ENCODE results near the gene TBC1D22A. TPM values are rescaled to one million over a fixed set of nuclear protein-coding genes. Genes with fewer than 3 reads are reported as not detected.
"Not testable (repeated sequence)": the region's sequence is repeated elsewhere in the genome, so short reads cannot be mapped to it uniquely, and the experiment has no call there.

Gene TBC1D22A
- total RNA-seq, 1 donor from 2014 or later, result 20.1 TPM

DNA sequence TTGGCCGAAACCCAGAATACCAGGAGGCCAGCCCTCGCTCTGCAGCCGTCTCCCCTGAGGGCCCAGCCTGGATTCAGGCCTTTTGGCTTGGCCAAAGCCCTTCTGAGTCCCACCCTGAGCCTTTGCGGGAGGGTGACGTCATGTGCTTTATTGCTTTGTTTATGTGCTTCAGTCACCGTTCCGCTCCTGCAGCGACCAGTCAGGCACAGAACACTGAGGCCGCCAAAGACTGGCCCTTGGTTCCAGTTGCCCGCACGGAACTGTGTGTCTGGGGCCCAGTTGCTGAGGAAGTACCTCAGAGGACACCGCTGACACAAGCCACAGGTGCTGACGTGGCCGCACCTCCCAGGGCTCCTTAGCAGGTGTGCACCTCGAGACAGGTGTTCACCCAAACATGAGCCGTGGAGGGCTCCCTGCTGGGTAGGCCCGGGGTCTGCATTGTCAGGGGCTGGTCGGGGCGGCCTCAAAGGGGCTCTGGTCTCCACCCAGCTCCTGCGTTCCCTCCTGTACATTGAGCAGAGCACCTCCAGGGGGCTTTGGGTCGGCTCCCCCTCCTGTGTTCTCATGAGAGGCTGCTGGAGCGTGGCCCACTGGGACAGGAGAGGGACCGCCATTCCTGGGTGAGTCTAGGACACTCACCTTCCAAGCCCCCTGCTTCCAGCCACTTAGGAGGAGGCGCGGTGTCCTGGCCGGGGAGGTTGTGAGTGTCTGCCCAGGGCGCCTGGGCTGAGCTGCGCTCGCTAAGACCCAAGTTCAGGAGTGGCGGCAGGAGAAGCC lies 376.8 kb downstream of the TBC1D22A start:
- intact Hi-C loops (cut with DNase I), result no loop called here
- DNase-seq (ENCODE audit: low spot score), result no peak

DNA sequence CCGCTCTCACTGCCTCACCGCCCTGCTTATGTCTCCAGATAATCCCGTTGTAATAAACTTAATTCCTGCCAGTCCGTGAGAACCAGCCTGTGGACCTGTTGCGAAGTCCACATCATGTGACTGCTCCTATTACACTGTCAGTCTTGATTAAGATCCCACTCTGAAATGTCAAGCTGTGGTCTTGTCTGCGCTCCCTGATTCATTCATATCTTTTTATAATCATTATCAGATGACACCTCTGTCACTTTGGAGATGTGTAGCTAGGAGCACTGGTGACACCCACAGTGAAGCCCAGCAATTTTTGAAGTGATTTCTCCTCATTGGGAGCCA lies 377.3 kb downstream of the TBC1D22A start:
- intact Hi-C loops (cut with DNase I), result no loop called here
- DNase-seq (ENCODE audit: low spot score), result no peak

DNA sequence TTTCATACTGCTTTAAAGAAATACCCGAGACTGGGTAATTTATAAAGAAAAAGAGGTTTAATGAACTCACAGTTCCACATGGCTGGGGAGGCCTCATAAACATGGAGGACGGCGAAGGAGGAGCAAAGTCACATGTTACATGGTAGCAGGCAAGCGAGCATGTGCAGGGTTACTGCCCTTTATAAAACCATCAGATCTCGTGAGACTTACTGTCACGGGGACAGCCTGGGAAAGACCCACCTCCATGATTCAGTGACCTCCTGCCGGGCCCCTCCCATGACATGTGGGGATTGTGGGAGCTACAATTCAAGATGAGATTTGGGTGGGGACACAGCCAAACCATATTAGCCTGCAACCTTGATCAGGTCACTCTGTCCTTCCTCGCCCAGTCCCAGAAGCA lies 378.5 kb downstream of the TBC1D22A start:
- intact Hi-C loops (cut with DNase I); DNase-seq (ENCODE audit: low spot score): not testable (repeated sequence)

DNA sequence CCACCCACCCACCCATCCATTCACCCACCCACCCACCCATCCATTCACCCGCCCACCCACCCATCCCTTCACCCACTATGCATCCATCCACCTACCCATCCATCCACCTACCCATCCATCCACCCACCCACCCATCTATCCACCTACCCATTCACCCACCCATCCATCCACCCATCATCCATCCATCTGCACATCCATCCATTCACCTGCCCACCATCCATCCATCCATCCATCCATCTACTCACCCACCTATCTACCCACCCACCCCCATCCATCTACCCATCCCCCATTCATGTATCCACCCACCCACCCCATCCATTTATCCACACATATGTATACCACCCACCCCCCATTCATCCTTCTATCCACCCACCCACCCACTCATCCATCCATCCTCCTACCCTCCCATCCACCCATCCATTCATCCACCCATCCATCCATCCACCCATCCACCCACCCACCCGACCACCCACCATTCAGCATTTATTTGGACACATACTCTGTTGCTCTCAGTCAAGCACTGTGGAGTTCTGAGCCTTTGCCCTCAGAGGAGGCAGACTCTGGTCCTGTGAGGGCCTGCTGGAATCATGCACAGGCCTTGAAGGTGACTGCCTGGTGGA lies 380.1 kb downstream of the TBC1D22A start:
- intact Hi-C loops (cut with DNase I), result no loop called here
- no peak for DNase-seq (ENCODE audit: low spot score)

DNA sequence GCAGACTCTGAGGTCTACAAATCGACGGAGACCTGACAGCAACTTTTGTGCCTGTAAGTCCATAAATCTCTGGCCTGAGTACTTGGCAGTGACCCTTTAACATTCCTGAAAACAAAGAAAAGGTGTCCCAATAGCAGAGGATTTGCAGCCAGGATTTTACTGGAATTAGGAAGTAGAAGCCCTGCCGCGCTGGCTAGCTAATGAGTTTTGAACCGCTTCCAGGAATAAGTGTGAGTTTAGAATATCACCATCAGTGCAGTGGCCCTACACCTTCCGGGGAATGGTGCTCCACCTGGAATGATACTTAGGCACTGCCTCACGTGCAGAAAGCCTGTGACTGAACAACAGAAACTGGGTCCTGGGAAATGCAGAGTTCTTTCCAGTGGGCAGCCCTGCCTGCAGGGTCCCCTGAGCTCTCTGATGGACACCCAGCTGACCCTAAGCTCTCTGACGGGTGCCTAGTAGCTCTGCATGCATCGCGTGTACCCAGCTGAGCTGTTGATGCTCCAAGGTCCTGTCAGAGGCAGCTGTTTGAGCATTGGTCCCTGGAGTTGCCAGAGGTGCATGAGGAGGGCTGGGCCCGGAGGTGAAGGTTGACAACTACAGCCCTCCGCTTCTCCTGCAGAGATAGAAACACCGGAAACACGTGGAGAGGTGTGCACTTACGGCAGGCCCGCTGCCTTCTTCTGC lies 380.9 kb downstream of the TBC1D22A start:
- DNase-seq (ENCODE audit: low spot score), result no peak
- intact Hi-C loops (cut with DNase I), result no loop called here

DNA sequence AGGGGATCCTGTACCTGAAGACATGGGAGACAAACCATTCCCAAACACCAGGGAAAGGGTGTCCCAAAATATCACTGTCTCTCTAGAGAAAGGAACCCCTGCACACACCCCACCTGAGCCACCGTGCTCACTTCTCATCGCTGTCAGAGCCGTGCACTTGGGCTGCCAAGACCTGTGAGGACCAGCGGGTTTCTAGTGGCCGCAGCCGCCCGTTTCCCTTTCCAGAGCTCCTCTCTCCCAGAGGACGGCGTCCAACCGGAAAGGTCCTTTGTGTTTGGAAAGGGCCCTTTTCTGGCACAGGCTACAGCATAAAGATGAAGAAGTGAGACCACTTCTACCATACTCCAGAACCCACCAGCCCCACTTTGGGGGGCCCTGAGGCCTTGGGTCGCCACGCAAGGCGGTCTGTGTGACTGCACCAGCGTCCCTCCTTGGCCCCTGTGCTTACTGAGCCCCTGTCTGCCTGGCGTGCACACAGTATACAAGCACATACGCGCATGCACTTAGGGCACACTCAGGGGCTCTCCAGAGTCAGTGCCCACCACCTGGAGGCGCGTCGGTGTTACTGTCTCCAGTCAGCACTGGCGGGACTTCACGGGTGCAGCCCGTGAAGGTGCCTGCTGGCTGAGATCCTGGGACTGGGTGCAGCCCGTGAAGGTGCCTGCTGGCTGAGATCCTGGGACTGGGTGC lies 381.8 kb downstream of the TBC1D22A start:
- DNase-seq (ENCODE audit: low spot score), result no peak
- intact Hi-C loops (cut with DNase I), result no loop called here

DNA sequence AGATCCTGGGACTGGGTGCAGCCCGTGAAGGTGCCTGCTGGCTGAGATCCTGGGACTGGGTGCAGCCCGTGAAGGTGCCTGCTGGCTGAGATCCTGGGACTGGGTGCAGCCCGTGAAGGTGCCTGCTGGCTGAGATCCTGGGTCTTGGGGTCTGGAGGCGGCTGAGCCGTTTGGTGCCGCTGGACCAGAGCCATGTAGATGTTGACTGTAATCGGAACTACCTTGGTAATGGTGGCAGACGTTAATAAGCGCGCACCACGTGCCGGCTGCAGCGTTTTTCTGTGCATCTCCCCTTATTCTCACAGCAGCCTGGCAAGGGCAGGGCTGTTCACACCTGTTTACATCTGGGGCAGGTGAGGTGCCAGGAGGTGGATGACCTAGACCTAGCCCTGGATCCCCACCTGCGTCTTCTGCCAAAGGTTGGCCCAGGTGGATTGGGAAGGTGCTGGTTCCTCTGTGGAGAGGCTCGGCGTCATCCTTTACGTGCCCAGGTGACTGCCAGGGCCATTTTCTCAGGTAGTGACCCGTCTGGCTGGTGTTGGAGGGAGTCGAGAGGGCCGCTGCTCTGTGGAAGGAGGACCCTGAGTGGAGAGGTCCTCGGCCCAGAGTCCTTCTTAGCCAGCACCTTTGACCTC lies 382.5 kb downstream of the TBC1D22A start:
- DNase-seq (ENCODE audit: low spot score), result no peak
- intact Hi-C loops (cut with DNase I), result no loop called here

DNA sequence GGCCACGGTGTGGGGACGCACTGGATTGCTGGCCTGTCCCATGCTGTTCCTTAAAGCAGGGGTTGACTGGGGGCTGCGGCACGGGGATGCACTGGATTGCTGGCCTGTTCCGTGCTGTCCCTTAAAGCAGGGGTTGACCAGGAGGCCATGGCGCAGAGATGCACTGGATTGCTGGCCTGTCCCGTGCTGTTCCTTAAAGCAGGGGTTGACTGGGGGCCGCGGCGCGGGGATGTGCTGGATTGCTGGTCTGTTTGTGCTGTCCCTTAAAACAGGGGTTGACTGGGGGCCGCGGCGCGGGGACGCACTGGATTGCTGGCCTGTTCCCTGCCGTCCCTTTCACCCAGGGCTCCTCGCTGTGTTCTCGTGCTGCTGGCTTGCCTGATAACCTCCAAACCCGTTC lies 383.4 kb downstream of the TBC1D22A start:
- intact Hi-C loops (cut with DNase I), result no loop called here
- DNase-seq (ENCODE audit: low spot score), result no peak

DNA sequence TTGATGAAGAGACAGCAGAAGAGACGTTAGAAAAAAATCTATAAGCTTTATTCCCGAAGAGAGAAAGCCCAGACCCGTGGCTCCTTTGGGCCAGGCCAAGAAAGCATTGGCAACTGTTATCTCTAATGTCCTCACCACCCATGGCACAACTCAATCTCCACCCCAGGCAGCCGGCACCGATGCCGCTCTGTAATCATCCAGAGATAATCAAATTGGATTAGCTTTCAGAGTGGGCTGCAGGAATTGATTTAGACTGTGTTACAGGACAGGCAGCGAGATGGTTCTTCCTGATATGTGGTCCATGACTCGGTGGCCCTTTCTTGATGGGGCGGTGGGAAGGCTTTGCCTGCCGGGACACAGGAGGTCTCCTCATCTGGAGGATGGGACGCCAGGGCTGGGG lies 383.9 kb downstream of the TBC1D22A start:
- intact Hi-C loops (cut with DNase I), result no loop called here
- DNase-seq (ENCODE audit: low spot score), result no peak

DNA sequence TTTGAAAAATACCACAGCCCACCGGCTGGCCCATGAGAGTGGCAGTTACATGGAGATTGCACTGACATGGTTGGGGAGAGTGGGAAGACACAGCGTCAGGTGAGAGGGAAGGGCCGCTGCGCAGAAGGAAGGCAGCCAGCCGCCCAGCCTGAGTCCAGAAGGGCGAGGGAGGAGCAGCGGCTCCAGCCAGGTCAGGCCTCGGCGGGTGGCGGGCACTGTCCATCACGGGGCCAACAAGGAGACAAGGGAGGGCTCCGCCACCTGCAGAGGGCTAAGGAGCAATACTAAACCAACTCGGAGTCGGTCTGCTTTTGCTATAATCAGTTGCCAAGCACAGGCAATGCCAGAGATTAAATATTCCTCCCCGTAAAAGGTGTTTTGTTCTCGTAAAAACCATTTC lies 384.5 kb downstream of the TBC1D22A start:
- DNase-seq (ENCODE audit: low spot score), result no peak
- intact Hi-C loops (cut with DNase I), result no loop called here

DNA sequence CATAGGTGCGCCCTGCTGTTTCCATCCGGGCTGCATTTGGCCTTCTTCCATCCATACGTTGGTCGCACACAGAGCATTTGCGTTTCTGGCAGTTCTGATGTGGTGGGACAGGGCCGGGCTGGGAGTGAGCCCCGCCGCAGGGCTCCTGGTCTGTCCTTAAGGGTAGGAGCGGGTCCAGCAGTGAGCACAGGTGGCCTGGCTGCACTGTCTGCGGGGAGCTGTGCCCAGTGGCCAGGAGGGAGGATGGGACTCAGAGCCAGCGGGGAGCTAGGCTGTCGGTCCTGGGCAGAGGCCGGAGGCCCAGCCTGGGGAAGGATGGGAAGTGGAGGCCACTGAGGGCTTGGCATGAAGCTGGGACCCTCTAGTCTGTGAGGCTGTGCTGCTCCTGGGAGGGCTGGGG lies 385.1 kb downstream of the TBC1D22A start:
- intact Hi-C loops (cut with DNase I), result no loop called here
- DNase-seq (ENCODE audit: low spot score), result no peak

DNA sequence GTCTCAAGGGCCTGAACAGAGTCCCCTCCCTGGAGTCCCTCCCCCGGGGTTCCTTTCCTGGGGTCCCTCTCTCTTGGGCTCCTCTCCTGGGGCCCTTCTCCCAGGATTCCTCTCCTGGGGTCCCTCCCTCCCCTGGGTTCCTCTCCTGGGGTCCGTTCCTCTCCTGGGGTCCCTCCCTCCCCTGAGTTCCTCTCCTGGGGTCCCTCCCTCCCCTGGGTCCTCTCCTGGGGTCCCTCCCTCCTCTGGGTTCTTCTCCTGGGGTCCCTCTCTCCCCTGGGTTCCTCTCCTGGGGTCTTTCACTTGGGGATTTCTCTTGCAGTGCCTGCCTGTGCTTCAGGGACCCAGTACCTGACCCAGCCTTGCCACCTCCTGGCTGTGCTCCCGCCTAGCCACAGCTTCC lies 386.1 kb downstream of the TBC1D22A start:
- DNase-seq (ENCODE audit: low spot score), result no peak
- intact Hi-C loops (cut with DNase I), result no loop called here

DNA sequence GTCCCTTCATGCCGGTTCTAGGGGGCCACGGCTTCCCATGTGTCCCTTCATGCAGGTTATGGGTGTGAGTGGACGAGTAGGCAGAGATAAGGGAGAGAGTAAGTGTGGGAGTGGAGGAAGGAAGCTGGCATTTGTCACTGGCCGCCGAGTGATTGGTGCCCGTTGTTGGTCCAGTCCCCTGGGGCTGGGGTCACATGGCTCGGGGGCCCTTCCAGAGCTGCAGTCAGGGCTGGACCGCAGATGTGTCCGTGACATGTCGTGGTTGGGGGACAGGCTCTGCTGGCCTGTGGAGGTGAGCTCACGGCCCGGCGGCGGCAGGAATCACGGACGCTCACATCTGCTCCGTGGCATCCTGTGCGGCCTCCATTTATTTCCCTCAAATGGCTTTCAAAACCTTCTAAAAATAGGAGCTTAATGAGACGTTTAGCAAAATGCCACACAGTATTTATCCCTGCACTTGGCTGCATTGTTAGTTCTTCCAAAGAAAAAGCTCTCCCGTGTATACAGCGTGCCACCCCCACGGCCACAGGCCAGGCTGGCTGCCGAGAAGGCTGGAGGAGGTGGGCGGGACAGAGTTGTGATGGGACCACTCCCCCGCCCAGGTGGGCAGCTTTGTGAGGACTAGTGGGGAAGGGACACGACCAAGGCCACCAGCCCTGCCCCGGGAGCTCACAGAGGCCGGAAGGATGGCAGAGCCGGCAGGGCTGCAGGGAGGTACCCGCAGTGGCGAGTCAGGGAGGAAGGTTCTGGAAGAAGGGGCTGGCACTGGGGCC lies 386.7 kb downstream of the TBC1D22A start:
- no peak for DNase-seq (ENCODE audit: low spot score)
- intact Hi-C loops (cut with DNase I), result no loop called here

DNA sequence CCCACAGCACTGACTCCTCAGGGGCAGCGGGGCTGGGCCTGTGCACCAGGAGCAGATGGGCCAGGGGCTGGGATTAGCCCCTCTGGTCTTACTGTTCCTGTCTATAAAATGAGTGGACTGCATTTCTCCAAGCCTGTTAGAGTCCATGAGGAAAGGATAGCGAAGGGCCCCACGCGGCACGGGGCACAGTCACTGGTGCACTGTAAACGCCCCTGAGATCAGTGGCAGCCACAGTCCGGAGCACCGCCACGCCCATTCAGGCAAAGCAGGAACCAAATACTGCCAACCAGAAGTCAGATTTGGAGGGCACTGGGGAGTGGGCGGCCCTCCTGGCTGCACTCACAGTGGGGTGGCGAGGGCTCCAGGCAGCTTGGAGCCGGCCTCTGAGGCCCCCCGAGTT lies 387.5 kb downstream of the TBC1D22A start:
- intact Hi-C loops (cut with DNase I), result no loop called here
- no peak for DNase-seq (ENCODE audit: low spot score)

DNA sequence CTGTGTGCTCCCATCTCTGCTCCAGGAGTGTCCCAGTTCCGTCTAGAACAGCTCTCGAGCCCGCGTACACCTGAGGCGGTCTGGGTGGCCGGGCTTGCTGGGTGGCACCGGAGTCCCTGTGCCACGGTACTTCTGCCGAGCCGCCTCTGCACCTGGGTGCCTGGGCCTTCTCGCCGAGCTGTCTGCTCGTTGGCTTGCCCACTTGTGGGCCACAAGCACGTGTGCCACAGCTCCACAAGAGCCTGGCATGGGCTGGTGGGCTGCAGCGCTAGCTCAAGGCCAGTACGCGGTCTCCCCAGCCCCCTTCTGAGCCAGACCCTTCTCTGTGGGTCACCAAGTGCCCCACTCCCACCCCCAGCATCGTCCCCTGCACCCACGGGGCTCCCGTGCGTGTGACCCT lies 388.0 kb downstream of the TBC1D22A start:
- DNase-seq (ENCODE audit: low spot score), result no peak
- intact Hi-C loops (cut with DNase I), result no loop called here

DNA sequence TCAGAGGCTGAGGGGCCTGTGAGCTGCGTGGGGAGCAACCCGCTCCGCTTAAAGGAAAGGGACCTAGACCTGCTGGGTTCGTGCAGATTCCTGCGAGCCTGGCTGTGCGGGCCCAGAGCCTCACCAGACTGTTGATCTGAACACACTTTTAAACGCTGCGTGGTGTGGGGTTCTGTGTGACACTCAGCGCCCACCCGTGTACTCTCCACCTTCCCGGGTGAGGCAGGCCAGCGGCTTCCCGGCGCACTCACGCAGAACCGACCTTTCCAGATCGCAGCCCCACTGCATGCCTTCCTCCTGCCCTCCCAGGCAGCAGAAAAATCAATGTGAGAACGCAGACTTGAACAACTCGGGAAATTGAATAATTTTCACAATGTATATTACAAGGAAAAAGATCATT lies 388.6 kb downstream of the TBC1D22A start:
- DNase-seq (ENCODE audit: low spot score), result no peak
- intact Hi-C loops (cut with DNase I), result no loop called here

DNA sequence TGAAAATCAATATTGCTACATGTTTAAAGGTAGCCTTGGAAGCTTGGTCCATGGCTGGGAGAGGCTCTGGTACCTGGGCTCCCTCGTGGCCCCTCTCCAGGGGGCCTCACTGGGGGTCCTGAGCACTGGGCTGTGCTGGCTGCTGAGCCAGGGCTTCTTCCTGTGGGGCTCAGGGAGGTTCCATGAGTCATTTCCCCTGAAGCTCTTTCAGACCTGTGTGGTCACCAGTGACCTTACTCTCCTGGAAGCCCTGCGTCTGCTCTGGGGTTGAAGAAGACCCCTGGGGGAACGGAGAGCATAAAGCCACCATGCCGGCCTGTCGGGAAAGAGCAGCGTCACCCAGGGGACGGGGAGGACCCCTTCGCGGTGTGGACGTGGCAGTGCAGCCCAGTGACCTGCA lies 389.0 kb downstream of the TBC1D22A start:
- intact Hi-C loops (cut with DNase I), result no loop called here
- DNase-seq (ENCODE audit: low spot score), result no peak

DNA sequence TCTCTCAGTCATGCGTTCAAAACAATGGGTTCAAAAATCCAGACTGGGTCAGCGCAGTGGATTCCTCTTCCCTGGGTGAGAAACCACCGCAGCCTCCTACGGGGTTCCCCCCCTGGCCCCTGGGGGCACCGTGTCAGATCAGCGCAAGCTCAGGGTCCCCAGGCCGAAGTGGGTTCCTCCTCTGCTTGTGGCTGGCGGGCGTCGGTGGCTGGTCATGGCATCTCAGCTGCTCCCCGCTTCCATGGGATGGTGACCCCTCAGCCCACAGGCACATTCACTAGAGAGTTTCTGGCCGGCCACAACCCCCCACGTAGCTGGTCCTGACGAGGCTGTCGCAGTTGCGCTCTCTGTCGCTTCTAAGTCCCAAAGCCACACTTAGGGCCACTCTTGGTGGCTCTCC lies 389.8 kb downstream of the TBC1D22A start:
- intact Hi-C loops (cut with DNase I), result no loop called here
- no peak for DNase-seq (ENCODE audit: low spot score)

DNA sequence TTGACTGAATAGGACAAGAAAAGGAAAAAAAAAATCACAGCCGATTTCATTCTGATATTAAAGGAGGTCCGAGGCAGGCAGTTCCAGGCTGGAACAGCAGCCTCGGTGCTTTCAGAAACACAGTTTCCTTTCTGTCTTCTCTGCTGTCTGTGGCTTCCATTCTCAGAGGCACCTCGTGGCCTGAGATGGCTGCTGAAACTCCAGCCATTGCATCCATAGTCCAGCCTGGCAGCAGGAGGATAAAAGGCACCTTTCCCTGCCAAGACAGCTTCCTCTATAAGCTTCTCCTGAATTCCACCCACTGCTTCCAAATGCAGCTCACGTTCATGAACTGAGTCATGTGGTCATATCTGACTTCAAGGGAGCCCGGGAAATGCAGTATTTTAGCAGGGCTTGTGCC lies 390.5 kb downstream of the TBC1D22A start:
- no peak for DNase-seq (ENCODE audit: low spot score)
- intact Hi-C loops (cut with DNase I), result no loop called here
